Hepatocyte (in vitro differentiated cells): ENCODE data around the gene DEFB131B. TPM values are rescaled to one million over a fixed set of nuclear protein-coding genes. Genes with fewer than 3 reads are reported as not detected.
A peak's percentile ranks its signal among the peaks of the same experiment; 100 is the strongest.

Source experiments
- DNase-seq: peaks from one replicate; pipeline ENCODE4 v3.0.0-alpha.2; 2016; ENCODE audit warnings: low spot score
- H2AFZ ChIP-seq: fragments of 200-600 bp; sonication (generic); 2 replicates; pipeline ENCODE4 v1.6.0; 2016; ENCODE audit warnings: antibody characterized with exemption, mild to moderate bottlenecking
- H3K27ac ChIP-seq: fragments of 200-600 bp; sonication (generic); 2 replicates; pipeline ENCODE4 v1.5.1; 2016; ENCODE audit warnings: mild to moderate bottlenecking
- H3K27me3 ChIP-seq: fragments of 200-600 bp; sonication (generic); 2 replicates; pipeline ENCODE4 v1.6.1; 2016
- H3K36me3 ChIP-seq: fragments of 200-600 bp; sonication (generic); replicated peaks from 2 replicates; pipeline ENCODE4 v1.5.1; 2016; ENCODE audit warnings: low read depth; ENCODE audit not compliant: insufficient read depth
- H3K4me1 ChIP-seq: fragments of 200-600 bp; sonication (generic); 2 replicates; pipeline ENCODE4 v1.5.1; 2016; ENCODE audit warnings: mild to moderate bottlenecking, moderate library complexity; ENCODE audit not compliant: insufficient read depth
- H3K4me2 ChIP-seq: fragments of 200-600 bp; sonication (generic); 2 replicates; pipeline ENCODE4 v1.6.0; 2016
- H3K4me3 ChIP-seq: fragments of 200-600 bp; sonication (generic); 2 replicates; pipeline ENCODE4 v1.5.1; 2016; ENCODE audit warnings: mild to moderate bottlenecking
- H3K79me2 ChIP-seq: fragments of 200-600 bp; sonication (generic); 2 replicates; pipeline ENCODE4 v1.6.0; 2017; ENCODE audit warnings: mild to moderate bottlenecking
- H3K9me2 ChIP-seq: fragments of 200-600 bp; sonication (generic); replicated peaks from 2 replicates; pipeline ENCODE4 v1.6.0; 2017; ENCODE audit warnings: mild to moderate bottlenecking; ENCODE audit not compliant: insufficient read depth
- H3K9me3 ChIP-seq: fragments of 200-600 bp; sonication (generic); 2 replicates; pipeline ENCODE4 v1.5.1; 2016; ENCODE audit warnings: low read depth, mild to moderate bottlenecking
- H4K20me1 ChIP-seq: fragments of 200-600 bp; sonication (generic); 2 replicates; pipeline ENCODE4 v1.6.0; 2016; ENCODE audit warnings: mild to moderate bottlenecking; ENCODE audit not compliant: insufficient read depth, poor library complexity, severe bottlenecking
- EZH2 ChIP-seq: fragments of 200-600 bp; sonication (generic); IDR thresholded peaks from 2 replicates; pipeline ENCODE4 v1.6.1; 2016; ENCODE audit warnings: antibody characterized with exemption, mild to moderate bottlenecking, borderline replicate concordance
- EZH2phosphoT487 ChIP-seq: fragments of 200-600 bp; sonication (generic); IDR thresholded peaks from one replicate; pipeline ENCODE4 v1.6.1; 2018; ENCODE audit warnings: antibody characterized with exemption, mild to moderate bottlenecking, low read depth, moderate library complexity; ENCODE audit not compliant: unreplicated experiment, severe bottlenecking
- WGBS: methylation state at CpG from one replicate; pipeline ENCODE4 v1.1.6; 2016; ENCODE audit warnings: low lambda C conversion rate; ENCODE audit errors: missing lambda C conversion rate; 5-methylcytosine and 5-hydroxymethylcytosine counted together
- polyA plus RNA-seq: library from polyadenylated mRNA; unstranded; fragments of >200 nt; fragmentation: Nextera tagmentation; extraction: Ambion mirVana; gene quantifications from 2 replicates; pipeline ENCODE4 v1.2.1, GENCODE V29; 2016
- small RNA-seq: library from RNA; depleted of rRNA; stranded (forward); fragments of <200 nt; gene quantifications from one replicate; pipeline ENCODE3, GENCODE V24; 2014
- total RNA-seq: library from RNA; depleted of rRNA; stranded (reverse); fragments of >200 nt; gene quantifications from 2 replicates; pipeline ENCODE4 v1.2.3, GENCODE V29; 2014
- TF ChIP-seq, protein P1 (sequence below): fragments of 200-600 bp; sonication (generic); IDR thresholded peaks from 2 replicates; pipeline ENCODE4 v1.5.1; 2016; ENCODE audit warnings: antibody characterized with exemption, mild to moderate bottlenecking; ENCODE audit not compliant: poor library complexity

DEFB131B gene
- total and polyA plus RNA-seq, 2 experiments from 2014 or later: not detected

DNA sequence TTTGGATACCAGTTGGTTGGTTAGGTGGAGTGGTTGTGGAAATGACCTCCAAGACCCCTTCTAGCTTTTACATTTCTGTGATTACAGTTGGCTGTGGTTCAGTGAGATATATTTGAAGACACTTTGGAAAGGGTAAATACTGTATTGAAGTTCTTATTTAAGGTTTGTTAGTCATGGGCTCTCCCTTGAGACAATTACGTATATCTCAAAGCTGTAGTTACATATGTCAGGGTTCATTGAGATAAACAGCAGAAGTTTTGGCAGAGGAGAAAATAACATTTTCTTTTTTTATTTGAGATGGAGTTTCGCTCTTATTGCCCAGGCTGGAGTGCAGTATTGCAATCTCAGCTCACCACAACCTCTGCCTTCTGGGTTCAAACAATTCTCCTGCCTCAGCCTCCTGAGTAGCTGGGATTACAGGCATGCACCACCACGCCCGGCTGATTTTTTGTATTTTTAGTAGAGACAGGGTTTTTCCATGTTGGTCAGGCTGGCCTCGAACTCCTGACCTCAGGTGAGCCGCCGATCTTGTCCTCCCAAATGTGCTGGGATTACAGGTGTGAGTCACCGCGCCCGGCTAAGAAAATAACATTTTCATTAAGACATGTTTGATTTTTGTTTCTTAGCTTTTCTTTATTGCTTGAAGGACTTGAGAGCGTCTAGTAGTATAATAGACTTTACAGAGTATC lies 52.4 kb downstream of the DEFB131B start:
- Histone ChIP-seq H3K9me2 (no peaks in the 10 kb centered on the region), H3K4me3 (no peak overlapping the region), H3K9me3 (no peaks in the 10 kb centered on the region), H3K36me3 (no peaks in the 10 kb centered on the region), H2AFZ (no peak overlapping the region), H3K4me1 (peaks cover 9% of the 10 kb centered on the region), H3K27me3 (no peaks in the 10 kb centered on the region), H3K4me2 (peak overlapping the region; percentile 94), H4K20me1 (peaks cover 11% of the 10 kb centered on the region), H3K27ac (no peak overlapping the region), H3K79me2 (peaks cover 81% of the 10 kb centered on the region)
- TF ChIP-seq EZH2phosphoT487: no peak
- TF ChIP-seq, protein P1, sequence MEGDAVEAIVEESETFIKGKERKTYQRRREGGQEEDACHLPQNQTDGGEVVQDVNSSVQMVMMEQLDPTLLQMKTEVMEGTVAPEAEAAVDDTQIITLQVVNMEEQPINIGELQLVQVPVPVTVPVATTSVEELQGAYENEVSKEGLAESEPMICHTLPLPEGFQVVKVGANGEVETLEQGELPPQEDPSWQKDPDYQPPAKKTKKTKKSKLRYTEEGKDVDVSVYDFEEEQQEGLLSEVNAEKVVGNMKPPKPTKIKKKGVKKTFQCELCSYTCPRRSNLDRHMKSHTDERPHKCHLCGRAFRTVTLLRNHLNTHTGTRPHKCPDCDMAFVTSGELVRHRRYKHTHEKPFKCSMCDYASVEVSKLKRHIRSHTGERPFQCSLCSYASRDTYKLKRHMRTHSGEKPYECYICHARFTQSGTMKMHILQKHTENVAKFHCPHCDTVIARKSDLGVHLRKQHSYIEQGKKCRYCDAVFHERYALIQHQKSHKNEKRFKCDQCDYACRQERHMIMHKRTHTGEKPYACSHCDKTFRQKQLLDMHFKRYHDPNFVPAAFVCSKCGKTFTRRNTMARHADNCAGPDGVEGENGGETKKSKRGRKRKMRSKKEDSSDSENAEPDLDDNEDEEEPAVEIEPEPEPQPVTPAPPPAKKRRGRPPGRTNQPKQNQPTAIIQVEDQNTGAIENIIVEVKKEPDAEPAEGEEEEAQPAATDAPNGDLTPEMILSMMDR: no peak
- no peak for TF ChIP-seq EZH2
- WGBS: 87% methylated on average over 11 of the region's 11 CpGs
- DNase-seq: no peak

DNA sequence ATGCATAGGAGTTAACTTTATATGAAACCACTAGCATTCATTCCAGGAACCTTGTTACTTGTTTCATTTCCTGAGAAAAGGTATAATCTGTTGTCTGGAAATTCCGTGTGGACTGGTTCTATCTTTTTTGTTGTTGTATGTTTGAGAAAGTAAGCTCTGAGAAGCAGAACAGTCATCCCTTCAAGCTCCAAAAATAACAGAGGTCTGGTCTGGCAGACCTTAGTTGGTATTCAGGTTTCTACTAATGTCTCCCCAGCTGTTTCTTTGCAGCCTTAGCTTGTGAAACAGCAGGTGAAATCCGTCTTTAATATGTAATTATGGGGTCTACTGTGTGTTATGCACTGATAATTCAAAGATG lies 53.0 kb downstream of the DEFB131B start:
- Histone ChIP-seq H3K36me3 (no peaks in the 10 kb centered on the region), H2AFZ (no peak overlapping the region), H3K4me2 (peak overlapping the region; percentile 94), H3K4me3 (no peak overlapping the region), H3K79me2 (peaks cover 85% of the 10 kb centered on the region), H3K9me3 (no peaks in the 10 kb centered on the region), H3K27ac (no peak overlapping the region), H3K4me1 (peaks cover 9% of the 10 kb centered on the region), H3K27me3 (no peaks in the 10 kb centered on the region), H3K9me2 (no peaks in the 10 kb centered on the region), H4K20me1 (peaks cover 11% of the 10 kb centered on the region)
- DNase-seq: no peak
- 83% methylated on average over 2 of the region's 2 CpGs for WGBS
- TF ChIP-seq, protein P1: no peak
- no peak for TF ChIP-seq EZH2
- TF ChIP-seq EZH2phosphoT487: no peak

GRCh38 chr11:71933141-71933933 lies 55.1 kb downstream of the DEFB131B start:
- H3K4me1 ChIP-seq: peaks cover 9% of the 10 kb centered on the region
- no peaks in the 10 kb centered on the region for H3K9me2 ChIP-seq
- peaks cover 11% of the 10 kb centered on the region for H4K20me1 ChIP-seq
- peaks cover 92% of the 10 kb centered on the region for H3K79me2 ChIP-seq
- TF ChIP-seq EZH2 (no peak), EZH2phosphoT487 (no peak)
- TF ChIP-seq, protein P1: no peak
- no peak overlapping the region for H2AFZ ChIP-seq
- DNase-seq: no peak
- no peaks in the 10 kb centered on the region for H3K9me3 ChIP-seq
- H3K4me2 ChIP-seq: peak overlapping the region; percentile 3
- no peaks in the 10 kb centered on the region for H3K27me3 ChIP-seq
- H3K36me3 ChIP-seq: no peaks in the 10 kb centered on the region
- no peak overlapping the region for H3K27ac ChIP-seq
- 88% methylated on average over 4 of the region's 4 CpGs for WGBS
- no peak overlapping the region for H3K4me3 ChIP-seq

Small RNA genes lying within 50 kb of the gene (small RNA-seq; reads per million reads assigned to genes)
- gene RNA5SP342: not detected

Other genes with a start within 250 kb of the DEFB131B start
- gene DEFB108B, start 45.3 kb upstream of the DEFB131B start, total RNA-seq: not detected in 2 replicates
- not detected in 2 replicates for gene DEFB108B, start 45.3 kb upstream of the DEFB131B start, polyA plus RNA-seq
- 5.9 and 9.7 TPM in 2 replicates for gene XNDC1N, start 50.1 kb downstream of the DEFB131B start, total RNA-seq
- gene XNDC1N, start 50.1 kb downstream of the DEFB131B start, polyA plus RNA-seq: 1.6 and 7.1 TPM in 2 replicates
- 26.4 and 26.5 TPM in 2 replicates for gene RNF121, start 50.6 kb downstream of the DEFB131B start, total RNA-seq
- 29.4 and 38.1 TPM in 2 replicates for gene RNF121, start 50.6 kb downstream of the DEFB131B start, polyA plus RNA-seq
- 2.4 and 2.8 TPM in 2 replicates for gene IL18BP, start 120.5 kb downstream of the DEFB131B start, total RNA-seq
- 2.2 and 2.6 TPM in 2 replicates for gene IL18BP, start 120.5 kb downstream of the DEFB131B start, polyA plus RNA-seq
- gene NUMA1, start 202.1 kb downstream of the DEFB131B start, total RNA-seq: 129 and 140 TPM in 2 replicates
- 103 and 116 TPM in 2 replicates for gene NUMA1, start 202.1 kb downstream of the DEFB131B start, polyA plus RNA-seq
- 2.1 and 4.5 TPM in 2 replicates for gene LRRC51, start 202.4 kb downstream of the DEFB131B start, total RNA-seq
- gene LRRC51, start 202.4 kb downstream of the DEFB131B start, polyA plus RNA-seq: 3.7 and 7.8 TPM in 2 replicates
- gene LAMTOR1, start 224.8 kb downstream of the DEFB131B start, total RNA-seq: 109 and 147 TPM in 2 replicates
- gene LAMTOR1, start 224.8 kb downstream of the DEFB131B start, polyA plus RNA-seq: 164 and 181 TPM in 2 replicates
- gene TOMT, start 227.5 kb downstream of the DEFB131B start, total RNA-seq: not detected in 2 replicates
- gene TOMT, start 227.5 kb downstream of the DEFB131B start, polyA plus RNA-seq: not detected in 2 replicates
- 17.6 and 21.6 TPM in 2 replicates for gene ANAPC15, start 234.2 kb downstream of the DEFB131B start, total RNA-seq
- gene ANAPC15, start 234.2 kb downstream of the DEFB131B start, polyA plus RNA-seq: 42.5 and 43.7 TPM in 2 replicates